ENCODE measurements around the gene USP27X. TPM values are rescaled to one million over a fixed set of nuclear protein-coding genes. Genes with fewer than 3 reads are reported as not detected.

USP27X gene
- 1.2 and 2.8 TPM in 2 replicates for total RNA-seq (2014; rRNA removed; shearing (Covaris generic))
- polyA plus RNA-seq (2016; fragmentation: Nextera tagmentation; extraction: Ambion mirVana) = 0.28 and 0.31 TPM in 2 replicates

DNA sequence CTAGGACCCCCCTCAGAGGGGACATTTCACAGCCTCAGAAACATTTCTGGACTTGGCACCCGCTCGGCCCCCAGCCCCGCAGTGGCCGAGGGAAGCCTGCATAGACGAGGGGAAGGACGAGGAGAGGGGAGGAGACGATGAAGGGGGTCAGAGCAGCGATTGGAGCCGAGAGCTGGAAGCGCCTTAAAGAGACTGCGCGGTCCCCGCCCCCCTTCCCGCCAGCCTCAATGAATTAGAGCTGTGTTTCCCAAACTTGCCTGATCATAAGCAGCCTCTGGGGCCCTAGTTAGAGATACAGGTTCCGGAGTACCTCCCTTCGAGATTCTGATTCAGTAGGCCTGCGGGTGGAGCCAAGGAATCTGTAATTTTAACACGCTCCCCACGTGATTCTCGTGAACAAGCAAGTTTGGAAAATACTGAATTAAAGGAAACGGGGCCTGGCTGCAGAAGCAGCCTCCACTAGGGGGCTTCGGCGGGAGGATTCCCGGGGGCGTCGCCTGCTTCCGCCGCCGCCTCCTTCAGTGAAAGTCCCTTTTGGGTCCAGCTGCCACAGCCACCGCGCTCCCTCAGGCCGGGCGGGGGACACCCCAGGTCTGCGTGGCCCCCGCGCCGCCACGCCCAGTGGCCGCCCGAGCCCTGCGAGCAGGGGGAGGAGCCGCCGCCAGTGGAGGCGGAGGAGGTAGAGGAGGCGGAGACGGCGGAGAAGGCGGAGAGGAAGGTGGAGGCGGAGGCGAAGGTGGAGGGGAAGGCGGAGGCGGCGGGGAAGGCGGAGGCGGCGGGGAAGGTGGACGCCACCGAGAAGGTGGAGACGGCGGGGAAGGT, at the start of gene USP27X:
USP27X (plus strand) TSS at position 651 of the 822 bp plus-strand sequence. CDS start 824 bp downstream, outside the sequence.
- Histone ChIP-seq H3K9me2 (ENCODE audit: insufficient read depth) (no peaks in the 10 kb centered on the region), H3K4me3 (peak within 1 kb of the TSS; percentile 82), H3K4me1 (ENCODE audit: insufficient read depth) (0 out of 2 replicates have a peak, but pooled peaks cover 6% of the 10 kb centered on the region), H3K9me3 (ENCODE audit: low read depth) (no peaks in the 10 kb centered on the region), H3K9ac (peak within 1 kb of the TSS; percentile 82), H3K36me3 (ENCODE audit: low read depth) (no peaks in the 10 kb centered on the region), H3K27me3 (replicated peaks; ENCODE audit: insufficient read depth) (no peaks in the 10 kb centered on the region), H2AFZ (peak within 1 kb of the TSS; percentile 92), H3K27ac (peak within 1 kb of the TSS; percentile 84), H3K79me2 (ENCODE audit: insufficient read depth) (0 out of 2 replicates have a peak, but pooled peaks cover 9% of the 10 kb centered on the region), H4K20me1 (ENCODE audit: insufficient read depth) (no peaks in the 10 kb centered on the region), H3K4me2 (ENCODE audit: unreplicated experiment) (peak within 1 kb of the TSS; percentile 76), H3F3A (ENCODE audit: insufficient read depth) (no peaks in the 10 kb centered on the region)
- in situ Hi-C loops (cut with MboI) = no loop called here
- TF ChIP-seq EZH2 (IDR thresholded peaks at IDR 0.05; ENCODE audit: insufficient read depth, poor library complexity, severe bottlenecking) = no peak
- TF ChIP-seq EZH2phosphoT487 (IDR thresholded peaks at IDR 0.05; ENCODE audit: insufficient read depth, low read depth) = no peak
- WGBS, 2 experiments (ENCODE audit: low coverage in 1 of 2, low lambda C conversion rate in 2 of 2, missing lambda C conversion rate in 2 of 2) = 1% methylated on average over 7 to 45 of the region's 60 CpGs
- DNase-seq = peak; percentile 89

DNA sequence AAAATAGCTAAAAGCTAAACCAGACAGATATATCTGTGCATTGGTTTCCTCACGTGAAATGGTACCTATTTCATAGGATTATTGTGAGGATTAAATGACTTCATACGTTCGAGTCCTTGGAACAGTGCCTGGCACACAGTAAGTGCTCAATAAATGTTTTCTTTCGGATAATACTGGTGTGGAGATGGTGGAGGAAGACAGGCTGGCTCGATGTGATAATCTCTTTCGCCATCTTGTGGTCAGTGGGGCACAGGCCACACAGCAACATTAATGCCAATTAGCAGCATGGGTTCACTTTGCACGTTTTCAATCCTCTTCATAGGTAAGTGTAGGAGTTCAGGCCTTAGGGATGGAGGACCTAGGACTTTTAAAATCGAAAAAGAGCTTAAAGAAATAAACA, 40.9 kb upstream of the USP27X start:
- no peak overlapping the region for H3K4me2 ChIP-seq (ENCODE audit: unreplicated experiment)
- TF ChIP-seq EZH2 (IDR thresholded peaks at IDR 0.05; ENCODE audit: insufficient read depth, poor library complexity, severe bottlenecking) (no peak), EZH2phosphoT487 (IDR thresholded peaks at IDR 0.05; ENCODE audit: insufficient read depth, low read depth) (no peak)
- no peaks in the 10 kb centered on the region for H3K27me3 ChIP-seq (replicated peaks; ENCODE audit: insufficient read depth)
- H2AFZ ChIP-seq = no peak overlapping the region
- H3K36me3 ChIP-seq (ENCODE audit: low read depth) = no peaks in the 10 kb centered on the region
- H3K9ac ChIP-seq = no peak overlapping the region
- H3K79me2 ChIP-seq (ENCODE audit: insufficient read depth) = no peaks in the 10 kb centered on the region
- H3K9me3 ChIP-seq (ENCODE audit: low read depth) = no peaks in the 10 kb centered on the region
- no peaks in the 10 kb centered on the region for H3K4me1 ChIP-seq (ENCODE audit: insufficient read depth)
- in situ Hi-C loops (cut with MboI) = no loop called here
- H4K20me1 ChIP-seq (ENCODE audit: insufficient read depth) = no peaks in the 10 kb centered on the region
- WGBS, 2 experiments (ENCODE audit: low coverage in 1 of 2, low lambda C conversion rate in 2 of 2, missing lambda C conversion rate in 2 of 2) = 1% methylated on average over 8 of the region's 8 CpGs
- H3F3A ChIP-seq (ENCODE audit: insufficient read depth) = no peaks in the 10 kb centered on the region
- H3K4me3 ChIP-seq = no peak overlapping the region
- no peaks in the 10 kb centered on the region for H3K9me2 ChIP-seq (ENCODE audit: insufficient read depth)
- no peak overlapping the region for H3K27ac ChIP-seq
- DNase-seq = peak; percentile 40

DNA sequence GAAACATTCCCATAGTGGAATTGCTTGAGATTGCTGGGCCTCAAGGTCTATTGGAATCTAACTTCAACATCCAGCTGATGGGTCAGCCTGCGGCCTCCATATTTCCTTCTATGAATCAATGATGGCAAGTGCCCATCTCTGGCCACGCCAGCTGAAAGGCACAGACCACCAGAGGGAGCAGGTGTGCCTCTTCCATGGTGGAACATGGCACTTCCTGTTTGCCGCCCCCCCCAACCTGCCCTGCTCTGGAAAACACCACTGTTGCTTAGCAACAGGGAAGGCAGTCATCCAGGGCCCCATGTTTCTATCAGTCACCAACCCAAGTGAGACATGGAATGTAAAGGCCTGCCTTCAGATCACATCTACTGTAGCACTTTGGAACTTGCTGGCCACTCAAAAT, 38.6 kb upstream of the USP27X start:
- WGBS, 2 experiments (ENCODE audit: low coverage in 1 of 2, low lambda C conversion rate in 2 of 2, missing lambda C conversion rate in 2 of 2) = 33 to 50% methylated on average over 2 to 3 of the region's 3 CpGs
- H3K4me2 ChIP-seq (ENCODE audit: unreplicated experiment) = no peak overlapping the region
- no peaks in the 10 kb centered on the region for H3K4me1 ChIP-seq (ENCODE audit: insufficient read depth)
- DNase-seq = peak; percentile 57
- H3K27ac ChIP-seq = no peak overlapping the region
- no peak overlapping the region for H2AFZ ChIP-seq
- no peaks in the 10 kb centered on the region for H3K79me2 ChIP-seq (ENCODE audit: insufficient read depth)
- no peaks in the 10 kb centered on the region for H3K27me3 ChIP-seq (replicated peaks; ENCODE audit: insufficient read depth)
- no peaks in the 10 kb centered on the region for H3K9me3 ChIP-seq (ENCODE audit: low read depth)
- H3K9ac ChIP-seq = no peak overlapping the region
- H3F3A ChIP-seq (ENCODE audit: insufficient read depth) = no peaks in the 10 kb centered on the region
- no peaks in the 10 kb centered on the region for H3K9me2 ChIP-seq (ENCODE audit: insufficient read depth)
- no peak overlapping the region for H3K4me3 ChIP-seq
- H4K20me1 ChIP-seq (ENCODE audit: insufficient read depth) = no peaks in the 10 kb centered on the region
- TF ChIP-seq EZH2 (IDR thresholded peaks at IDR 0.05; ENCODE audit: insufficient read depth, poor library complexity, severe bottlenecking) (no peak), EZH2phosphoT487 (IDR thresholded peaks at IDR 0.05; ENCODE audit: insufficient read depth, low read depth) (no peak)
- in situ Hi-C loops (cut with MboI) = no loop called here
- no peaks in the 10 kb centered on the region for H3K36me3 ChIP-seq (ENCODE audit: low read depth)

DNA sequence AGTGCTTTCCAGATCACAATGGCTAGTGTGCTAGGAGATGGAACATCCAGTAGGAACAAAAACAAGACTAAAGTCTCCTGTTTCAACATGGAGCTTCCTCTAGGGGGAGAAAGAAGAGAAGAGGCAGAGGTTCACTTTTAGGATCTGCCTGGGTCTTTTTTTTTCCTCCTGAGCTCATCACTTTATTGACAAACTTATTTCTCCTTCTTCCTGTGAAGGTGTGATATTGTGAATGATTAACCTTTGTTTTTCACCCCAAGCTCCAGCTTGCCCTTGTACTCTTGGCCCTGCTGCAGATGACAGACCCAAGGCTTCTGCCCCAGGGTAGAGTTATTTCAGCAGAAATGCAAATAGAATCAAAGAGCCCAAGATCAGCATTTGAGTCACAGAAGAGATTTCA, 36.7 kb upstream of the USP27X start:
- Histone ChIP-seq H3K27ac (no peak overlapping the region), H3F3A (ENCODE audit: insufficient read depth) (no peaks in the 10 kb centered on the region), H3K36me3 (ENCODE audit: low read depth) (no peaks in the 10 kb centered on the region), H3K27me3 (replicated peaks; ENCODE audit: insufficient read depth) (no peaks in the 10 kb centered on the region), H3K9me2 (ENCODE audit: insufficient read depth) (no peaks in the 10 kb centered on the region), H3K9me3 (ENCODE audit: low read depth) (no peaks in the 10 kb centered on the region), H3K9ac (no peak overlapping the region), H3K4me1 (ENCODE audit: insufficient read depth) (no peaks in the 10 kb centered on the region), H2AFZ (no peak overlapping the region), H3K4me2 (ENCODE audit: unreplicated experiment) (no peak overlapping the region), H3K79me2 (ENCODE audit: insufficient read depth) (no peaks in the 10 kb centered on the region), H4K20me1 (ENCODE audit: insufficient read depth) (no peaks in the 10 kb centered on the region), H3K4me3 (no peak overlapping the region)
- TF ChIP-seq EZH2 (IDR thresholded peaks at IDR 0.05; ENCODE audit: insufficient read depth, poor library complexity, severe bottlenecking) = no peak
- in situ Hi-C loops (cut with MboI) = no loop called here
- no peak for DNase-seq
